Measurements from ENCODE around the gene CEP112.

DNA sequence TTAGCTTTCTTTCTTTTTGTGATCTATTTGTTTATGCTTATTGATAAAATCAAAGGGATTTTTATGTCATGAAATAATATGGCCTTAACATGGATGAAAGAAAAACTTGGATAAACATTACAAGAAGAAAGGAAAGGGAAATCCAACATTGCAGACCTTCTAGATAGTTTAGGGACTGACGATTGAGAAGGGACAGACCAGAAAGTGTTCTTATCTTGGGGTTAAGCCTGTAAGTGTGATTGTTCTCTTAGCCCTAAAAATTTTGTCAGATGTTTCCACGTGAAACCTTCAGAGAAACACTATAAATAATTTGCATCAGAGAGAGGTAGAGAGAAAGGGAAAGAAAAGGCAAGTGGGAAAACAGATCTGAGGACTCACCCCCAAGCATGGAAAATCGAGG, 473.3 kb downstream of the CEP112 start:
- TF ChIP-seq EZH2 (IDR thresholded peaks at IDR 0.05; ENCODE audit: low read length, missing control alignments): no peak
- TF ChIP-seq, protein P1, sequence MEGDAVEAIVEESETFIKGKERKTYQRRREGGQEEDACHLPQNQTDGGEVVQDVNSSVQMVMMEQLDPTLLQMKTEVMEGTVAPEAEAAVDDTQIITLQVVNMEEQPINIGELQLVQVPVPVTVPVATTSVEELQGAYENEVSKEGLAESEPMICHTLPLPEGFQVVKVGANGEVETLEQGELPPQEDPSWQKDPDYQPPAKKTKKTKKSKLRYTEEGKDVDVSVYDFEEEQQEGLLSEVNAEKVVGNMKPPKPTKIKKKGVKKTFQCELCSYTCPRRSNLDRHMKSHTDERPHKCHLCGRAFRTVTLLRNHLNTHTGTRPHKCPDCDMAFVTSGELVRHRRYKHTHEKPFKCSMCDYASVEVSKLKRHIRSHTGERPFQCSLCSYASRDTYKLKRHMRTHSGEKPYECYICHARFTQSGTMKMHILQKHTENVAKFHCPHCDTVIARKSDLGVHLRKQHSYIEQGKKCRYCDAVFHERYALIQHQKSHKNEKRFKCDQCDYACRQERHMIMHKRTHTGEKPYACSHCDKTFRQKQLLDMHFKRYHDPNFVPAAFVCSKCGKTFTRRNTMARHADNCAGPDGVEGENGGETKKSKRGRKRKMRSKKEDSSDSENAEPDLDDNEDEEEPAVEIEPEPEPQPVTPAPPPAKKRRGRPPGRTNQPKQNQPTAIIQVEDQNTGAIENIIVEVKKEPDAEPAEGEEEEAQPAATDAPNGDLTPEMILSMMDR (conservative IDR thresholded peaks at IDR 0.05 in 1 of 2, IDR thresholded peaks at IDR 0.05 in 1 of 2; ENCODE audit: low read depth in 1 of 2, low read length in 2 of 2): no peak

All from fibroblast of lung (primary cell).